Fibroblast of lung (primary cell): Measurements from ENCODE around the gene MGAT3.

Experiments
- EZH2 ChIP-seq: IDR thresholded peaks from 2 replicates; pipeline ENCODE4 v1.5.1; 2012; ENCODE audit warnings: low read length, control low read depth, mild to moderate bottlenecking; ENCODE audit errors: missing control alignments
- TF ChIP-seq, protein P1 (sequence below), 2 donors: IDR thresholded peaks in 1 of 2; conservative IDR thresholded peaks in 1 of 2; 1 replicate in 1 of 2; 2 replicates in 1 of 2; pipeline ENCODE4 v1.5.1; 2011 to 2012; ENCODE audit warnings: low read length in 2 of 2, control low read depth in 1 of 2, inconsistent platforms in 1 of 2, low read depth in 1 of 2, mild to moderate bottlenecking in 1 of 2

DNA sequence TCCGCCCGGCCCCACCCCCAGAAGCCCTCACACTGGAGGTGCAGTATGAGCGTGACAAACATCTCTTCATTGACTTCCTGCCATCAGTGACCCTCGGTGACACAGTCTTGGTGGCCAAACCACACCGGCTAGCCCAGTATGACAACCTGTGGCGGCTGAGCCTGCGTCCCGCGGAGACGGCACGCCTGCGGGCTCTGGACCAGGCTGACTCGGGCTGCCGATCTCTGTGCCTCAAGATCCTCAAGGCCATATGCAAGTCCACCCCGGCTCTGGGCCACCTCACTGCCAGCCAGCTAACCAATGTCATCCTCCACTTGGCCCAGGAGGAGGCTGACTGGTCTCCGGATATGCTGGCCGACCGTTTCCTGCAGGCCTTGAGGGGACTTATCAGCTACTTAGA is 57.0 kb downstream of the MGAT3 start:
- TF ChIP-seq, protein P1, sequence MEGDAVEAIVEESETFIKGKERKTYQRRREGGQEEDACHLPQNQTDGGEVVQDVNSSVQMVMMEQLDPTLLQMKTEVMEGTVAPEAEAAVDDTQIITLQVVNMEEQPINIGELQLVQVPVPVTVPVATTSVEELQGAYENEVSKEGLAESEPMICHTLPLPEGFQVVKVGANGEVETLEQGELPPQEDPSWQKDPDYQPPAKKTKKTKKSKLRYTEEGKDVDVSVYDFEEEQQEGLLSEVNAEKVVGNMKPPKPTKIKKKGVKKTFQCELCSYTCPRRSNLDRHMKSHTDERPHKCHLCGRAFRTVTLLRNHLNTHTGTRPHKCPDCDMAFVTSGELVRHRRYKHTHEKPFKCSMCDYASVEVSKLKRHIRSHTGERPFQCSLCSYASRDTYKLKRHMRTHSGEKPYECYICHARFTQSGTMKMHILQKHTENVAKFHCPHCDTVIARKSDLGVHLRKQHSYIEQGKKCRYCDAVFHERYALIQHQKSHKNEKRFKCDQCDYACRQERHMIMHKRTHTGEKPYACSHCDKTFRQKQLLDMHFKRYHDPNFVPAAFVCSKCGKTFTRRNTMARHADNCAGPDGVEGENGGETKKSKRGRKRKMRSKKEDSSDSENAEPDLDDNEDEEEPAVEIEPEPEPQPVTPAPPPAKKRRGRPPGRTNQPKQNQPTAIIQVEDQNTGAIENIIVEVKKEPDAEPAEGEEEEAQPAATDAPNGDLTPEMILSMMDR (conservative IDR thresholded peaks at IDR 0.05 in 1 of 2, IDR thresholded peaks at IDR 0.05 in 1 of 2; ENCODE audit: low read depth in 1 of 2, low read length in 2 of 2) = no peak
- no peak for TF ChIP-seq EZH2
